ENCODE results near the gene GTF2H3.
"Not testable (repeated sequence)": the region's sequence is repeated elsewhere in the genome, so short reads cannot be mapped to it uniquely, and the experiment has no call there.

GTF2H3 gene
- 20.6 reads per million, percentile 47 among the genes with 10 or more reads in this experiment for total RNA-seq

GRCh38 chr12:123633379-123634141, at the start of gene GTF2H3, which contains the start of gene EIF2B1:
Gene GTF2H3, plus strand, starts transcription at chr12:123633829. Its CDS starts 31 bp downstream, at chr12:123633860.
Gene EIF2B1, minus strand, starts transcription at chr12:123633686. Its CDS starts 129 bp downstream, at chr12:123633557.
- DNase-seq, result peak; percentile 95

GRCh38 chr12:123591702-123592481, 41.7 kb upstream of the GTF2H3 start:
- DNase-seq, result no peak

GRCh38 chr12:123595729-123596128, 37.9 kb upstream of the GTF2H3 start:
- no peak for DNase-seq

GRCh38 chr12:123597100-123597499, 36.5 kb upstream of the GTF2H3 start:
- no peak for DNase-seq

GRCh38 chr12:123598522-123598921, 35.1 kb upstream of the GTF2H3 start:
- no peak for DNase-seq

GRCh38 chr12:123599310-123599709, 34.3 kb upstream of the GTF2H3 start:
- no peak for DNase-seq

- no peak for DNase-seq
Observed at GRCh38 chr12:123599721-123600120, 33.9 kb upstream of the GTF2H3 start.

- peak; percentile 85 for DNase-seq
Observed at GRCh38 chr12:123601602-123602489, 31.8 kb upstream of the GTF2H3 start, which contains the start of gene DDX55. Gene DDX55, plus strand, starts transcription at chr12:123602099. Its CDS starts 50 bp downstream, at chr12:123602149.

- DNase-seq, result no peak
Observed at GRCh38 chr12:123602651-123603195, 30.9 kb upstream of the GTF2H3 start.

- DNase-seq, result not testable (repeated sequence)
Observed at GRCh38 chr12:123603495-123603894, 30.1 kb upstream of the GTF2H3 start.

- DNase-seq, result no peak
Observed at GRCh38 chr12:123607756-123608155, 25.9 kb upstream of the GTF2H3 start.

GRCh38 chr12:123608182-123608581, 25.4 kb upstream of the GTF2H3 start:
- DNase-seq, result no peak

GRCh38 chr12:123614110-123614509, 19.5 kb upstream of the GTF2H3 start:
- no peak for DNase-seq

- no peak for DNase-seq
Observed at GRCh38 chr12:123614531-123614930, 19.1 kb upstream of the GTF2H3 start.

GRCh38 chr12:123617144-123617543, 16.5 kb upstream of the GTF2H3 start:
- no peak for DNase-seq

GRCh38 chr12:123617580-123617979, 16.0 kb upstream of the GTF2H3 start:
- no peak for DNase-seq

- DNase-seq, result no peak
Observed at GRCh38 chr12:123621101-123621500, 12.5 kb upstream of the GTF2H3 start.

- DNase-seq, result no peak
Observed at GRCh38 chr12:123621619-123622530, 11.8 kb upstream of the GTF2H3 start.

GRCh38 chr12:123634142-123634561, 523 bp downstream of the GTF2H3 start:
- DNase-seq, result no peak

GRCh38 chr12:123643911-123644310, 10.3 kb downstream of the GTF2H3 start:
- DNase-seq, result no peak

GRCh38 chr12:123645380-123645779, 11.8 kb downstream of the GTF2H3 start:
- DNase-seq, result no peak
